HG03442 (cell line): ENCODE data around the gene TOX3.

Source experiments
- ATAC-seq: cut with Tn5 transposase; IDR thresholded peaks from one replicate; pipeline ENCODE4 v1.9.1; 2021; ENCODE audit warnings: mild to moderate bottlenecking, moderate library complexity; ENCODE audit not compliant: unreplicated experiment

Gene TOX3

GRCh38 chr16:52567193-52567592, 20.2 kb upstream of the TOX3 start:
- ATAC-seq = no peak

DNA sequence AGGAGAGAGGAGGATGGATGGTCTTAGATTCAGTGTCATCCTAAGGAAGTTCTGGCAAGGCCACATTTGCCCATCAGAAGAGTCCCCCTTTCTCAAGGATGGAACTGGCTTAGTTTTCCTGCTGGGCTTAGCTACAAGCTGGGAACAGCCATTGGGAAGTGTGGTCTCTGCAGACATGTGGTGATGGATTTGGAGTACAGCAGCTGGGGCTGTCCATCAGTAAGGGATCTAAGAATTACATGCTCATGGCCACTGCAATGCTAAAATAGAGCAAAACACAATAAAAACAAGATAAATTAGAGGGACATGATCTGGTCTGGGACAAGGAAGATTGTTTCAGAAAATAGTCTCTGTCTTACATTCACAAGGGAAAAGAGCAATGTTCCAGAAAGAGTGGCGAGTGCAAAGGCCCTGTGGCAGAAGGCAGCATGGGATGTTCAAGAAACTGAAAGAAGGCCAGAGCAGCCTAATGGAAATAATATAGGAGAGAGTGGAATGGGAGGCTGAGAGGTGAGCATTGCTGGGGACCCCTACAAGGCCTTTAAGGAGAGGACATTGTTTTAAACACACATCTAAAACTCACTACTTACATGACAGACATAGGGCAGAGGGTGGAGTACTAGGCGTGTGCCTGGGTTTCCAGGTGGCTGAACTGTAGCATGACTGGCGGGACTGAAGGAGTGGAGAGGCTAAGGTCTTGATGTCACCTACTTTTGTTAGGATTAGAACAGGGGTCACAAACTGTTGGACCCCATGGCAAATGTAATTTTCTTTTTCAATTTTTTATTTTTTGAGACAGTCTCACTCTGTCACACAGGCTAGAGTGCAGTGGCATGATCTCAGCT, 17.0 kb upstream of the TOX3 start:
- no peak for ATAC-seq

DNA sequence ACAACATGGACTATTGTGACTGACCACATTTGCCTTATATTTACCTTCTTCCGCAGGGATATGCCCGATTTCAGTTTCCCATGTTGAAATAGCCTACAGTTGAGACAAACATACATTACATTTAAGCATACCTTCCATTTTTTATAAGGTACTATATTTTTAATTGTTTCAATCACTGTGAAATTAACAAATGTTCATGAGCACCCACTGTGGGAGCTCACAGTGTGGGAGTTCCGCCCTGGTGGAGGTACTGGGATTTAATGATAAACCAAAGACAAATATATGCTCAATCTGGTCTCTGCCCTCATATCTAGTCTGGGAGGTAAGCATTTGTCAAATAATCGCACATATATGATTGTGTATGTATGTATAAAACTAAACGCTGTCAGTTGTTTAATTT, 15.8 kb upstream of the TOX3 start:
- ATAC-seq = no peak

- no peak for ATAC-seq
Observed at GRCh38 chr16:52561910-52562741, 15.2 kb upstream of the TOX3 start.

DNA sequence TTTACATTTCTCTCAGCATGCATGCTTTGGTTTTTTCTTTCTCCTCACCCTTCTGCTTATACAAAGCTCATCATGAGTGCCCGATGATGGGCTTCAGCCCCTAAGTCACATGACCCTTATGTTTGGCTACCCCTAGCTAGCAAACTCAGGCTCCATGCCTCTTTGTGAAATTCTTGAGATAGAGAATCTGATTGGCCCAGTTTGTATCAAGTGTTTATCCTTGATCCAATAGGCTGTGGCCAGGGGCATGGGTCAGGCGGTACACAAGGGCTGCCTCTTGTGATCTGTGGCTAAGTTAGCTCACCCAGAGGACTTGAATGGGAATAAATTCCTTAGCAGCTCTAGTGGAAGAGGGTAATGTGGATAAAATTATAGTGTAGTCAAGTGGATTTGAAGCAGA, 11.5 kb upstream of the TOX3 start:
- no peak for ATAC-seq

DNA sequence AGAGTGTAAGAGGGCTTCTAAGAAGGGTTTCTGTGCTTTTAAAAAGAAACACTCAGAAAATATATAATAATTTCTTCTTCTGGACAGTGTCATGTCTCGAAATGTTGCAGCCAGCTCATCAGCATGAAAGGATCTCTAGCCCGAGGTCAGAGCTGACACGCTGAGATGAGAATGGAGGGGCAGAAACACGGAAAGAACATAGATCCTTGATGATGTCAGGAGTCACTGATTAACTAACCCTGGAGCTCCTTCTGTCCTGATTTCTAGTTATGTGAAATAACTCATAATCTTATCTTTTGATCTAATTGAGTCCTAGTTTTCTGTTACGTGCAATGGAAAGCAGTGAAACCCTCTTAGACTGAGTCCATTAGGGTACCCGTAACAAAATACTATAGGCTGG, 10.3 kb upstream of the TOX3 start:
- ATAC-seq = no peak

GRCh38 chr16:52556083-52556482, 9.1 kb upstream of the TOX3 start:
- no peak for ATAC-seq

- no peak for ATAC-seq
Observed at GRCh38 chr16:52555572-52555971, 8.6 kb upstream of the TOX3 start.

DNA sequence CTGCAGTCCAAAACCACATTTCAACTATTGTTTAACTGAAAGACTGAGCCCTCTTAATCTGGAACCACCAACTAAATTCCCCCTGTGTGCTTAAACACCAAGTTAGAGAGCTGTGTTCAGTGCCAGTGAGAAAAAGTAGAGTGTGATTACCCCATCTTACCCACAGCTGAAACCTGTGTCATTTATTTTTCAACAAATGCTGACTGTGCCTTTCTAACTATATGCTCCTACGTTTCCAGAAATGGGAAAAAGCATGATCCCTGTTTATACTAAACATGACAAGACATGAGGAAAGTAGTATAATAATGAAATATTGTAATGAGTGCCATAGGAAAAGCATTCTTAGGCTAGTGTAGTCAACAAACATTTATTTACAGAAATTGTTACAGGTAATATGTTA, 7.4 kb upstream of the TOX3 start:
- no peak for ATAC-seq

DNA sequence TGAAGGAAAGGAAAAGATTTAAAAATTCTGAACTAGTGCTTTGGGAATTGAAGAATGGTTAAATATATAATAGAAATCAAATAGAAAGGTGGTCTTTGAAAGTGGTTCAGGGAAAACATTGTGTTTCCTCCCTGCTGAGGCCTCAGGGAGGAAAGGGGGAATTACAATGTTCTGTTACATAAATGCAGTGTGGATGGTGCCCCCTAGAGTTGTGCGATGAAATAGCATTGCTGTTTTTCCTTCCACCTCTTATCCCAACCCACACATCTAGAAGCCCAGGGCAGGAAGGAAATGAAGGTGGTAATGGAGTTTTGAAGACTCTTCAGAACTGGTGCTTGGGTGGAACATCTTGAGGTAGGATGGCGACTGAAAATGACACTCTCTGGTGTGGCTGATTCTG, 6.4 kb upstream of the TOX3 start:
- no peak for ATAC-seq

DNA sequence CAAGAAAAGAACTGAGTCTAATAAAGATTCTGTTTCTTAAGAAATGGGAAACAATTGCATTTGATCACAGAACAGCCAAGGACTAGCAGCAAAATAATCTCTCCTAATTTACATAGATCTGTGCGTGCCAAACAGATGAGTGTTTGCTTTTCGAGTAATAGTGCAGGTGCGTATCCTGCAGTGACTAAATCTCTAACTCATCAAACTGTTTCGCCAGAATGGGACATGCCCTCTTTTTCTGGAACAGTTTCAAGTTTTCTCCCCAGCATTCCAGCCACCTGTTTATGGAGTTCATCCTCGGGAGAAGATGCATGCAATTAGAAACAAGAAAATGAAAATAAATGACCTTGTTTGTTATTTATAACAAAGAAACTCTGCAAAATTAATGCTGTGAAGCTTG, 5.7 kb upstream of the TOX3 start:
- no peak for ATAC-seq

GRCh38 chr16:52549011-52549692, 2.2 kb upstream of the TOX3 start:
- ATAC-seq = no peak

DNA sequence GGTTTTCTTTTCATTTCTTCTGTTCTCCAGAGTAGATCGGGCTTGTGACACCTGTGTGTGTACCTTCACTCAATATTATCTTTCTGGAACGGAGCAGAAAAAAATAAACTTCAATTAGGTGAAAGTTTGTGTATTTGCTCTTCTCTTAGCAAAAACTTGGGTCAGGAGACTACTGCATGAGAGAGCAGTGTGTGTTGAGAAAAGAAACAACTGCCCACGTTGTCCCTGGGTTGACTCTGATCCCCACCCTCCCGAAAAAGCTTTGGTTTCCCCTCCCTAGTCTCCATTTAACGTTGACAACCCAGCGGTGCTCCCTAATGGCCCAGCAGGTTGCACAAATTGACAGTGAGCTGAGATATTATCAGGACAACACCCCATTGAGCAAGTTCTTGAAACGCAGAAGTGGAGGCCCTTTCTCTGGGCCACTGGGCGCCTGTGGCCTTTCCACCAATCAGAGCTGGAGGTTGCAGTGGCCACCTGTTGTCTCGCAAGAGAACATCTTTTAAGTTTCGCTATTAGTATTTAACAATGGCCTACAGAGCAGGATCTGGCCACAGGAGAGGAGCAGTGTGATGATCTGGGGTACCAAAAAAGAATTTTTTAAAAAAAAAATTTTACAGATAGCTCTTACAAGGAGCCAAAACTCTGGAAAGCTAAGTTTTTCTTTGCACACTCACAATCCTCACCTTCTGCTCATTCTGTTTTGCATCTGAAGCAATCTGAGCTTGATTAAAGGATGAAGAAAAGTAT, 1.5 kb upstream of the TOX3 start:
- ATAC-seq = no peak

DNA sequence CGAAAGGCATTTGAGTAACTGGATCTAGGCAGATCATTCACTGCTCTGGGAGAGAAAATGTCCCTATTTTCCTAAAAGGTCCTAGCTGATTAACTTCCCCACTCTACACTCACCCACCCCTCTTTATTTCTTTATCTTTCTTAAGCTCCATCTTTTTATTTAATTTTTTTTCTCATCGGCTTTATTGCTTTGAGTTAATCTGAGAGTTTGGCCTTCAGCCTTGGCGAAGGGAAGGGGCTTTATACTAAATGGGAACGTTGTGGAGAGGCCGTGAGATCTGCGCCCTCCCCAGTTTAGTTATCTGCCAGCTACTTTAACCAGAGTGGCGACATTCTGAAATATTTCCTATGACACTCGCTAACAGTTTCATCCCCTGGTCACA, 882 bp upstream of the TOX3 start:
- no peak for ATAC-seq

DNA sequence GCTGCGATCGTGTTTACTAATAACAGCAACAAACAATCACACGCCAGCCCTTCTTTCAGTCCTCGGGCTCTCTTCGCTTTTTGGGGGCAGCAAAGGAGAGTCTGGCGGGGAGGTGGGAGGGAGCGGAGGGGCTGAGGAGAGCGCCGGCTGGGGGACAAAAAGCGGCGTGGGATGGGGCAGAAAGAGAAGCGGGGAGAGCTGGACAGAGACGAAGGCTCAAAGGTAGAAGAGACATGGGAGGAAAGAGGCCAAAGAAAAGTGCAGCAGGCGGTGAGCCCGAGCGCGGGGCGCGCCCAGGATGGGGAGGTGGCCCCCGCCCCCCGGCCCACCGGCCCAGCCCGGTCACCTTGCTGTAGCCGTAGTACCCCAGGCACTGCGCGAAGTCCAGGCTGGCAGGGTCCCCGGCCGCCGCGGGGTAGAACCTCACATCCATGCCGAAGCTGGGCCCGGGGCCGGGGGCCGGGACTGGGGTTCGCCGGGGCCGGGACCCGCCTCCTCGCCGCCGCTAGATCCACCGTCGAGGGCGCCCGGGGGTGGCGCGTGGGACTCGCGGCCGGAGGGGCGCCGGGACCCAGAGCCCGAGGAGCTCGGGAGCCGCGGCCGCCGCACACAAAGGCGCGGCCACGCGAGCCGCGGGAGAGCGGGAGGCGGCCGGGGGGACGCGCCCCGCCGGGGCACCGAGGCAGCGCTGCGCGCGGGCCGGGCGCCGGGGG, 496 bp downstream of the TOX3 start:
- ATAC-seq = no peak

GRCh38 chr16:52545898-52546266, 1.1 kb downstream of the TOX3 start:
- no peak for ATAC-seq

- no peak for ATAC-seq
Observed at GRCh38 chr16:52545222-52545897, 1.6 kb downstream of the TOX3 start.

GRCh38 chr16:52544703-52545102, 2.2 kb downstream of the TOX3 start:
- no peak for ATAC-seq

GRCh38 chr16:52543654-52544053, 3.3 kb downstream of the TOX3 start:
- no peak for ATAC-seq

DNA sequence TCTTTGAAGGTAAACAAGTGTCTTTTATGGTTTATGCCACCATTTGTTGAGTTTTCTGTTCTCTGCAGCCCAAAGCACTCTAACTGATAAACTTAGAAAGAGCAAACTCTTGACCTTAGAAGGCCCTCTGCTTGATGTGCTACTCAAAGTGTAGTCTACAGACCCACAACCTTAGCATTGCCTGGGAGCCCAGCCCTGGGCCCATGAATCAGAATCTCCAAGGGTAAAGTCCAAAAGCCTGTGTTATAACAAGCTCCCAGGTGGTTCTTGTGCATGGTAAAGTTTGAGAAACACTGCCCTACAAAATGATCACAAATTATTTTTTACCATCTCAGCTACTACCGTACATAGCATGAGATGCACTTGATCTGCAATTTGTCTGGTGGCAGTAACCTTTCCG, 6.0 kb downstream of the TOX3 start:
- ATAC-seq = no peak
